Activated CD4-positive, alpha-beta memory T cell treated with anti-CD3 and anti-CD28 coated beads, Interleukin-2, amount 10 ng/mL, durations not matched to agents 7 days and 5 days (primary cell): Measurements from ENCODE around the gene MBL2. TPM values are rescaled to one million over a fixed set of nuclear protein-coding genes. Genes with fewer than 3 reads are reported as not detected.

Source experiments
- CTCF ChIA-PET: fragments of 350-600 bp; sonication (Branson Sonifier 250); formaldehyde crosslinking; loops from one replicate; lab custom pipeline; 2021; ENCODE audit warnings: antibody characterized with exemption, inconsistent platforms; lab: Charles Lee
- POLR2A ChIA-PET: fragments of 350-600 bp; sonication (Branson Sonifier 250); formaldehyde crosslinking; loops from one replicate; lab custom pipeline; 2021; ENCODE audit warnings: antibody characterized with exemption; lab: Charles Lee
- DNase-seq: peaks from one replicate; pipeline ENCODE4 v3.0.0-alpha.2; 2020
- H3K27ac Mint-ChIP-seq: one replicate; pipeline ENCODE4 v1.8.0; 2021; ENCODE audit warnings: mild to moderate bottlenecking, mixed read lengths
- H3K27me3 Mint-ChIP-seq: one replicate; pipeline ENCODE4 v1.8.0; 2021; ENCODE audit warnings: mixed read lengths
- H3K36me3 Mint-ChIP-seq: one replicate; pipeline ENCODE4 v1.8.0; 2021; ENCODE audit warnings: low read depth, mixed read lengths
- H3K4me1 Mint-ChIP-seq: one replicate; pipeline ENCODE4 v1.8.0; 2021; ENCODE audit warnings: mixed read lengths
- H3K4me3 Mint-ChIP-seq: one replicate; pipeline ENCODE4 v1.8.0; 2021; ENCODE audit warnings: mild to moderate bottlenecking, mixed read lengths
- H3K9me3 Mint-ChIP-seq: one replicate; pipeline ENCODE4 v1.8.0; 2021; ENCODE audit warnings: mixed read lengths
- total RNA-seq, 2 experiments: library from RNA; stranded (reverse); gene quantifications; one replicate each; pipeline ENCODE4 v1.2.3, GENCODE V29; 2021

Gene MBL2
- total RNA-seq, result not detected

DNA sequence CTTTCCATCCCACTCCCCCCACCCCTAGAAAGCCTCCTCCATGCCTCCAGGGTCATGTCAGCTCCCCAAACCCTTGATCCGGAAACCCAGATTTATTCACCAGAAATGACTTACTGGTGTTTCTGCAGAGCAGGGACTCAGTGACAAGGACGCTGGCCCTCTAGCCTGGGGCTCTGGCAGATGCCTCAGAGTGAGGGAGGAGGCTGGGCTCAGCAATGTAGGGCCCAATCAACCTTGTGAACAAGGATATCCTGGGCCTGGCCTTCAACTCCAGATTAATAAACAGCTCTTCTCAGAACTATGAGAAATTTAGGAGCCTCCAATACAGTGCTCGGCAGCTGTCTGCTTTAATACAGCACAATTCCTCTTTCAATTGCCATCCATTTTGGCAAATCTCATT is at the start of gene MBL2:
TSS of gene MBL2 (minus strand) at position 162 of the 400 bp plus-strand sequence. CDS start 1,149 bp downstream, outside the sequence.
- ChIA-PET POLR2A (no interaction called here), CTCF (no interaction called here)
- DNase-seq, result no peak
- no peaks in the 10 kb centered on the region for H3K4me1 Mint-ChIP-seq
- H3K9me3 Mint-ChIP-seq, result no peaks in the 10 kb centered on the region
- no peaks in the 10 kb centered on the region for H3K36me3 Mint-ChIP-seq
- no peak within 1 kb of the TSS for H3K4me3 Mint-ChIP-seq
- no peaks in the 10 kb centered on the region for H3K27me3 Mint-ChIP-seq
- H3K27ac Mint-ChIP-seq, result no peak within 1 kb of the TSS

DNA sequence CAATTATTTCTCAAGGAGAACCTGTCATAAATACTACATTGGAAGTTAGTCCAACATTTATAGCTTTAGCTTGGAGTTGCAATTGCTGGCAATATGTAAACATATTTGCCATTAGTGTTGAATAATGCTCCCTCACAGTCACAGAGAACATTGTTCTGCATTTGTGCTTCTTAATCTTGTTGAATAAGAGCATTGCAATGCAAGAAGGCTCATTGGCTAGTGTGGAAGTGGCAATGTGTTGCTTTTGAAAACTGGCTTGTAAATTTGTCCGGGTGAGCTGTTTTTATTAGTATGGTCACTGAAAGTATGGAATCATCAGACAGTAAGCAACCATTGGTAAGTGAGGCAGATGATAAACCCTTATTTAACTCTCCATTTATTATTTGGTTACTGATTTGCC is 47.7 kb upstream of the MBL2 start:
- H3K27me3 Mint-ChIP-seq, result no peaks in the 10 kb centered on the region
- H3K9me3 Mint-ChIP-seq, result no peaks in the 10 kb centered on the region
- no peak overlapping the region for H3K27ac Mint-ChIP-seq

DNA sequence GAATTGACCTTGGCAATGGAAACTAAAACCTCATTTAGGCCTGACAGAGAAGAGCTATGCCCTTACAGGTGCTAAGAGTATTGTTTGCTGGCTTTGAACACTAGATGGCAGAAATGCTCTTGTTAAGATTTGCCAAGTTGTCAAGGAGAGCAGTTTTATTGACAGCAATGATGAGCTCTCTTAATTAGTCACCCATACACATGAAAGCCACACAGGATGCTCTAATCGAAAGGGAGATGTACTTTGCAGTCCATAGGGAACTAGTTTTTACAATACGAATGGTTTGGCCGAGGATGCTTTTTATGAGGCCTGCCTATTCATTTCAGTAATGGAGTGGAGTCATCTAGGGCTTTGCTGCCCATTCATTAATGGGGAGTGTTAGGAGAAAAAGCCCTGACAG is 45.4 kb upstream of the MBL2 start:
- no peaks in the 10 kb centered on the region for H3K27me3 Mint-ChIP-seq
- no peaks in the 10 kb centered on the region for H3K4me1 Mint-ChIP-seq
- H3K9me3 Mint-ChIP-seq, result no peaks in the 10 kb centered on the region
- ChIA-PET POLR2A (no interaction called here), CTCF (no interaction called here)
- no peaks in the 10 kb centered on the region for H3K36me3 Mint-ChIP-seq
- H3K4me3 Mint-ChIP-seq, result no peak overlapping the region
- DNase-seq, result no peak
- H3K27ac Mint-ChIP-seq, result no peak overlapping the region

More for the DNA sequence above, 47.7 kb upstream of the MBL2 start:
- no peak for DNase-seq
- POLR2A ChIA-PET, result no interaction called here
- H3K36me3 Mint-ChIP-seq, result no peaks in the 10 kb centered on the region
- H3K4me1 Mint-ChIP-seq, result no peaks in the 10 kb centered on the region
- CTCF ChIA-PET, result no interaction called here
- H3K4me3 Mint-ChIP-seq, result no peak overlapping the region

DNA sequence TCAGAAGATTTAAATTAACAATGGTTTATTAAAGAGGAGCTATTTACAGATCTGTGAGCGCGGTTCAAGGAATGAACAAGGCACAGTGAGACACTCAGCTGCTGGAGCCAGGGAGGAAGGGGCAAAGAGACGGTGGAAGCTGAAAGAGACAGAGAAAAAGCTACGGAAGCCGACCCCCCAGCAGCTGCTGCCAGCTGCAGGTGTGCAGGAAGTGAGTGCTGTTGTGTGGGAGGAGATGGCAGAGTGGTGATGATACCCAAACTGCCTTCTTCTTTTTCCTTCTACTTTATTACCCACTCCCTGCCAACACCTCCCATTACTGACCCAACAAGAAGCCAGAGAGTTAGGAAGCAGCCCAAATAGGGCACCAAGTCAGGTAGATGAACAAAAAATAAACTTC is 41.9 kb upstream of the MBL2 start:
- no peaks in the 10 kb centered on the region for H3K4me1 Mint-ChIP-seq
- POLR2A ChIA-PET, result no interaction called here
- no peaks in the 10 kb centered on the region for H3K36me3 Mint-ChIP-seq

DNA sequence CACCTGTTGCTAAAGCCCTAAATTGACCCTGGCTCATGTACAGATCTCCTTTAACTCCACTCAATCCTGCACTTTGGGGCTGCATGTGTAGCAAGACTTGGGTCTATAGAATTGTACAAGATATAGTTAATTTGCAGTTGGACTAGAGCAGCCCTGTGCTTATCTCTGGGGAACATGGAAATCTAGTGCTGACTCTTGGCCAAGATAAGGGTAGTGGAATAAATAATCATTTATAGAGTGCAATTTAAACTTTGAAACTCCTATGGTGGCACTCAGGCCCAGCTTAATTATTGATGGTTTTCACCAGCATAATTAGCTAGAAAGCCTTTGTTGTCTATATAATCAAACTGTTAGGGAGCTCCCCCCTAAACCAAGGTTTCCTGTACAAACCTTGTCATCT is 39.2 kb upstream of the MBL2 start:
- Mint-ChIP-seq H3K4me1 (no peaks in the 10 kb centered on the region), H3K27me3 (no peaks in the 10 kb centered on the region), H3K27ac (no peak overlapping the region), H3K4me3 (no peak overlapping the region), H3K9me3 (no peaks in the 10 kb centered on the region), H3K36me3 (no peaks in the 10 kb centered on the region)
- DNase-seq, result no peak
- ChIA-PET CTCF (no interaction called here), POLR2A (no interaction called here)

More for the DNA sequence above, 41.9 kb upstream of the MBL2 start:
- no peaks in the 10 kb centered on the region for H3K9me3 Mint-ChIP-seq
- H3K27me3 Mint-ChIP-seq, result no peaks in the 10 kb centered on the region
- H3K4me3 Mint-ChIP-seq, result no peak overlapping the region
- H3K27ac Mint-ChIP-seq, result no peak overlapping the region
- DNase-seq, result no peak
- CTCF ChIA-PET, result no interaction called here

DNA sequence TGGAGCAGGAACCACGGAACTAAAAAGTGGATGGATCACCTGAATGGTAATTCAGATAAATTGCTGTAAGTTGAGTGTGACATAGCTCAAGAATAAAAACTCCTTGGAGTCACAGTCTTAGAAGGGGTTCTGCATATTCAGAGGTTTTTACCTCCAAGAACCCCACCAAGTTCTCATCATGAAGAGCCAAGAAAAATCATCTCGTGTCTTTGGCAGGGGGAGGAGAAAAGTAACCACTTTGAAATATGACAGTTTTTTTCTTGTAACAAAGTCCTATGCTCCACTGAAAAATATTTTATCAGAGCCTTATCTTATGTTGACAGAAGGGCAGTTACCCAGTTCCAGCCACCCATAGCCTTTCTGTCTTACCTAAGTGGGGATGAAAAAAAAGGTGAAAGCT is 38.2 kb upstream of the MBL2 start:
- H3K27me3 Mint-ChIP-seq, result no peaks in the 10 kb centered on the region
- H3K4me1 Mint-ChIP-seq, result no peaks in the 10 kb centered on the region
- no peaks in the 10 kb centered on the region for H3K36me3 Mint-ChIP-seq
- ChIA-PET POLR2A (no interaction called here), CTCF (no interaction called here)
- H3K9me3 Mint-ChIP-seq, result no peaks in the 10 kb centered on the region
- no peak overlapping the region for H3K4me3 Mint-ChIP-seq
- no peak overlapping the region for H3K27ac Mint-ChIP-seq
- no peak for DNase-seq

DNA sequence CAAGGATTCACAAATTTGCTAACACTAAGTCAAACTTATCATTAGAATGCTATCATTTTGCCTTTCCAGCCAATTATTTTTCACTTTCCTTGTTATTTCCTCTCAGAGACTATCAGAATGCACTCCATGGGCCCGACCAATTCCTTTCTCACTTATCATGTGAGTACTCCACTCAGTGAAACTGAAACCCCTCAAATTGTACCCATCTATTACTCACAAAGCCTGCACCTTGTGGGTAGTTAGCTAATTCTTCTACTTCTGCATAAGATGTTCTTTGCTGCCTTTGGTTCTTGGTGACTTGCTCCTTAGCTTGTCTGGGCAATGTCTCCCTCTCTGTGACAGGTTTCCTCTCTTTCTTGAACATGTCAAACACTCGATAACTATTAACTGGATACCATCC is 35.2 kb upstream of the MBL2 start:
- Mint-ChIP-seq H3K36me3 (no peaks in the 10 kb centered on the region), H3K9me3 (no peaks in the 10 kb centered on the region), H3K27me3 (no peaks in the 10 kb centered on the region), H3K4me1 (no peaks in the 10 kb centered on the region), H3K4me3 (no peak overlapping the region), H3K27ac (no peak overlapping the region)
- CTCF ChIA-PET, result no interaction called here
- POLR2A ChIA-PET, result no interaction called here
- DNase-seq, result no peak

DNA sequence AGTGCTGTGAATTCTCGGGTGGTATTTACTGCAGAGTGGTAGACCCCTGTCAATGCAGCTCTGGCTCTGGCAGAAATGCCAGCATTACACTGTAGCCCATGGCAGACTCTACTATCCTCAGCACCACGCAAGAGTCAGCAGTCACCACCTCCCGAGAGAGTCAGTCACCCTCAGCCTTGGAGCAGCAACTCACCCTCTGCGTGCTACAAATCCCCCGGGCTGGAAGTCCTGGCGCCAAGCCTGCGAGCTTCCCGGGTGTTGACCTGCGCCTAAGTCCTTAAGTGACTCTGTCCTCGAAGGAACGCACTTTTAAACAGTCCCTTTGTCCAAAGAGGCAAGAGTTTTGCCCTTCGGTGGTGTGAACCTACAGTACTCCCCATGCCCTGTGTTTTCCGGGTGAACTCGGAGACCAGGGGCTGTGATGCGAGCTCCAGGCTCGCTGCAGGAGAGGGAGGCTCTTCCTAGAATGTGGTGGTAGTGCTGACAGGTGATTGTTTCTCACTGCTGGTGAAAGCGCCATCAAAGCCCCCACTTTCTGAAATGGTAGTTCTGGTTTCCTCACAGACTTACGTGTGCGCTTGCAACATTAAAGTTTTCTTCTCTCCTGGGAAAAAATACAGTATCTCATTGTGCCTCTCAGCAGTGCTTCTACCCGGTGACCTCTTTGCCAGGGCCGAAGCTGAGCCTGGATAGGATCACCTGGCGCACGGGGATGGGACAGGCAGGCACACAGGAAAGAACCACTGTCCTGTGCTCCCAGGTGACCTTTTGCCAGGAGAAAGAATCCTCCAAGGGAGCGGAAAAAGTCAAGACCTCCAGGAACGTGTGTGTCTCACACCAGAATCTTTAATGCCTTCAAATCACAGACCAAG is 33.1 kb upstream of the MBL2 start:
- no peaks in the 10 kb centered on the region for H3K36me3 Mint-ChIP-seq
- ChIA-PET POLR2A (no interaction called here), CTCF (no interaction called here)
- H3K4me3 Mint-ChIP-seq, result no peak overlapping the region
- no peak for DNase-seq
- no peaks in the 10 kb centered on the region for H3K27me3 Mint-ChIP-seq
- H3K27ac Mint-ChIP-seq, result no peak overlapping the region
- H3K4me1 Mint-ChIP-seq, result no peaks in the 10 kb centered on the region
- H3K9me3 Mint-ChIP-seq, result no peaks in the 10 kb centered on the region

DNA sequence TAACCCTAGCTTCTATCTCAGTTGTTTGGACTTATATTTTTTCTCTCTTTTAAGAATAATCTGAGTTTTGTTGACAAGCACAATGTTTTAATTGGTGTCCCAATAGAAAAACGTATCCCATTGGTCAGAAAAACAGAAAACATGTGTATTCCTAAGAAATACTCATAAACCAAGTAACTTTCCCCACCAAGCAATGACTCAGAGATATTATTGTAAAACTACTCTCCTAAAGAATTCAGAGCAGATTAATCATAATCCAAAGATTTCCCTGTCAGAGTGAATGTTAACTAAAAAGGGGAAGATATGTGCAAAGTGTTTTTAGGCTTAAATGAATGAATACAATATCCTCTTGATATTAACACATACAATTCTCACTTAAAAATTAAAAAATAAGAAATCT is 29.4 kb upstream of the MBL2 start:
- ChIA-PET CTCF (no interaction called here), POLR2A (no interaction called here)
- H3K27ac Mint-ChIP-seq, result no peak overlapping the region
- H3K4me1 Mint-ChIP-seq, result no peaks in the 10 kb centered on the region
- H3K9me3 Mint-ChIP-seq, result no peaks in the 10 kb centered on the region
- no peak for DNase-seq
- no peak overlapping the region for H3K4me3 Mint-ChIP-seq
- H3K36me3 Mint-ChIP-seq, result no peaks in the 10 kb centered on the region
- H3K27me3 Mint-ChIP-seq, result no peaks in the 10 kb centered on the region

DNA sequence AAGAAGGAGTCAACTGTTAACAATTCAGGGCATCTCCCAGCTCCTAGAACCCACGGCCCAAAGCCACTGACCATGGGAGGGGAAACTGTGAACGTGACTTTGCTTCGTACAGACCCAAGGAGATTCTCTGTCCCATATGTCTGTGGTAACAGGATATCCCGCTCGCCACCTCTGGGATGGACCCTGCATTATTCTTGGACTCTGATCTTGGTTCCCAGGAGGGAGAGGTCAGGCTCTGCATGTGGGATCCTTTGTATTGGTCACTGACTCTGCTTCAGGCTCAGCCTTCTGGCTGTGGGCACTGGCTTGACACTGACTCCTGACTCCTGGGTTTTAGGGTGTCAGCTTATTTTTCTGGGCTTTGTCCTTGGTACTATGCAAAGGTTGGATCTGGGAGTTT is 13.5 kb upstream of the MBL2 start:
- CTCF ChIA-PET, result no interaction called here
- H3K4me1 Mint-ChIP-seq, result no peaks in the 10 kb centered on the region
- H3K27ac Mint-ChIP-seq, result no peak overlapping the region
- no peaks in the 10 kb centered on the region for H3K27me3 Mint-ChIP-seq
- DNase-seq, result no peak
- no peak overlapping the region for H3K4me3 Mint-ChIP-seq
- H3K36me3 Mint-ChIP-seq, result no peaks in the 10 kb centered on the region
- peaks cover 4% of the 10 kb centered on the region for H3K9me3 Mint-ChIP-seq
- POLR2A ChIA-PET, result no interaction called here

DNA sequence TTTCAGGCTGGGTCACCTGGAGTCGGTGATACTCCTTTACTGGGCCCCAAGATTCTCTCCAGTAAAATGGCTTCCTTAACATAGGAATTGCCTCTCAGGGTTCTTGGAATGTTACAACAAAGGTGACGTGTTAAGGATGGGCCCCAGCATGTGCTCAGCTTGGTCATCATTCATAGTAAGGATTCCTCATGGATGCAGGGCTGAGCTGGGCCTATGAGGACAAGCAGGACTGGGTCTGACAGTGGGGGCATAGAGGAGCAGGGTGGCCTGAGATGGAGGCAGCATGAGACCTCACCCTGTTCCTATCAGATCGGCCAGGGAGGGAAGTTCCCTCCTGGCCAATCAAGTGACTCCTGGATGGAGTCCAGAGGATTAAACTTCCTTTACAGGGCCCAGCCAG is 12.8 kb upstream of the MBL2 start:
- DNase-seq, result no peak
- Mint-ChIP-seq H3K36me3 (no peaks in the 10 kb centered on the region), H3K27ac (no peak overlapping the region), H3K9me3 (peaks cover 4% of the 10 kb centered on the region), H3K4me1 (no peaks in the 10 kb centered on the region), H3K27me3 (no peaks in the 10 kb centered on the region), H3K4me3 (no peak overlapping the region)
- POLR2A ChIA-PET, result no interaction called here
- CTCF ChIA-PET, result no interaction called here

DNA sequence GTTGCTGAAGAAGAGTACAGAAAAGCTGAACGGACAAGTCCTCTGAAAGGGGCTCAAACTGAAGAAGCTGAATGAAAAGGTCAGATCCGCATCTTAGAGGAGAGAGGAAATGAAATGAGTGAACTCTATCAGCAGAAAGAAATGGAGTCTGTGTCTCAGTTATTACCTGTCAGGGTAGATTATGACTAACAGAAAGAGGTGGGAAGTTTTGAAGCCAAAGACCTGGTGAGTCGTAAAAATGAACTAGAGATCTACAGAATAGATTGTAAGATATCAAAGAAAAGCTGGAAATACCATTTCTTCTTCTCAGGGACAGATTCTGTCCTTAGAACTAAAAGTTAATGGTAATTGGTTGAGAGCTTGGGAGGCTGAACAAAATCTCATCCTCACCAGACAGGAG is 11.1 kb upstream of the MBL2 start:
- DNase-seq, result no peak
- H3K36me3 Mint-ChIP-seq, result no peaks in the 10 kb centered on the region
- ChIA-PET POLR2A (no interaction called here), CTCF (no interaction called here)
- H3K4me1 Mint-ChIP-seq, result no peaks in the 10 kb centered on the region
- peaks cover 4% of the 10 kb centered on the region for H3K9me3 Mint-ChIP-seq
- no peak overlapping the region for H3K27ac Mint-ChIP-seq
- H3K4me3 Mint-ChIP-seq, result no peak overlapping the region
- H3K27me3 Mint-ChIP-seq, result no peaks in the 10 kb centered on the region

DNA sequence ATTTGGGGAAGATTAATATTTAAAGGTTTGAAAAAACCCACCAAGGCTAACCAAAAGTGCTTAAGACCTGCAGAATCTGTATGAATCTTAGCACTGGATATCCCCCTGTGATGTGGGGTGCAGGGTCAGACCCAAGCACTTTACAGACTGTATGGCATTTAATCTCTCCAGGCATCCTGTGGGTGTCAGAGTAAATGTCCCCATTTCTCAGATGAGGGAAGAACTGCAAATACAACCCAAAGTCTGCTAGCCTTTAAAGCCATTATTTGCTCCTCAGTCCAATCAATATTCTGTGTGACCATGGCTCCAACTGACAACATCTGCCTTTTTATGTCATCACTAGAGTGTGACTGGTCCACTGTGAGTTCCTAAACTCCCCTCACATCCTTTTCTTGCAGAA is 10.0 kb upstream of the MBL2 start:
- peaks cover 4% of the 10 kb centered on the region for H3K9me3 Mint-ChIP-seq
- ChIA-PET CTCF (no interaction called here), POLR2A (no interaction called here)

More for the DNA sequence above, 10.0 kb upstream of the MBL2 start:
- H3K27ac Mint-ChIP-seq, result no peak overlapping the region
- no peak for DNase-seq
- H3K27me3 Mint-ChIP-seq, result no peaks in the 10 kb centered on the region
- no peaks in the 10 kb centered on the region for H3K36me3 Mint-ChIP-seq
- no peak overlapping the region for H3K4me3 Mint-ChIP-seq
- H3K4me1 Mint-ChIP-seq, result no peaks in the 10 kb centered on the region
